HEK293T (cell line): ENCODE measurements around the gene SLC9A8.

Experiments used
- CTCF ChIA-PET: fragments of 350-600 bp; formaldehyde crosslinking; extraction: SDS; loops from one replicate; lab custom pipeline; 2021; ENCODE audit warnings: antibody characterized with exemption, inconsistent platforms; lab: Yijun Ruan, JAX
- POLR2A ChIA-PET: fragments of 350-600 bp; formaldehyde crosslinking; extraction: SDS; loops from one replicate; lab custom pipeline; 2020; ENCODE audit warnings: antibody characterized with exemption, inconsistent platforms; lab: Yijun Ruan, JAX
- DNase-seq: peaks from one replicate; pipeline ENCODE4 v3.0.0; 2012; ENCODE audit warnings: mixed read lengths; ENCODE audit errors: extremely low spot score
- ARNT ChIP-seq: fragments of 450-650 bp; IDR thresholded peaks from 2 replicates; pipeline ENCODE4 v1.6.1; 2017; ENCODE audit warnings: mild to moderate bottlenecking
- BHLHE40 ChIP-seq: fragments of 450-650 bp; IDR thresholded peaks from 2 replicates; pipeline ENCODE4 v1.6.1; 2016; ENCODE audit warnings: mild to moderate bottlenecking, moderate library complexity, borderline replicate concordance
- CTBP1 ChIP-seq: fragments of 450-650 bp; IDR thresholded peaks from 2 replicates; pipeline ENCODE4 v1.6.1; 2016; ENCODE audit warnings: borderline replicate concordance
- ELF4 ChIP-seq: fragments of 450-650 bp; IDR thresholded peaks from 2 replicates; pipeline ENCODE4 v1.6.1; 2017; ENCODE audit warnings: antibody characterized with exemption
- FOXA1 ChIP-seq: fragments of 450-650 bp; IDR thresholded peaks from 2 replicates; pipeline ENCODE4 v1.6.1; 2016; ENCODE audit warnings: mild to moderate bottlenecking
- FOXK2 ChIP-seq: fragments of 450-650 bp; IDR thresholded peaks from 2 replicates; pipeline ENCODE4 v1.6.1; 2016; ENCODE audit warnings: mild to moderate bottlenecking
- FOXM1 ChIP-seq: fragments of 450-650 bp; IDR thresholded peaks from 2 replicates; pipeline ENCODE4 v1.6.1; 2017; ENCODE audit warnings: mild to moderate bottlenecking, borderline replicate concordance
- HDGF ChIP-seq: fragments of 450-650 bp; IDR thresholded peaks from 2 replicates; pipeline ENCODE4 v1.6.1; 2017; ENCODE audit warnings: antibody characterized with exemption, borderline replicate concordance
- L3MBTL2 ChIP-seq: fragments of 450-650 bp; conservative IDR thresholded peaks from 2 replicates; pipeline ENCODE4 v1.6.1; 2016; ENCODE audit warnings: mild to moderate bottlenecking
- LEF1 ChIP-seq: fragments of 450-650 bp; IDR thresholded peaks from 2 replicates; pipeline ENCODE4 v1.6.1; 2017; ENCODE audit warnings: mild to moderate bottlenecking, borderline replicate concordance
- NFRKB ChIP-seq: fragments of 450-650 bp; IDR thresholded peaks from 2 replicates; pipeline ENCODE4 v1.6.1; 2016; ENCODE audit warnings: mild to moderate bottlenecking, moderate library complexity
- PKNOX1 ChIP-seq: fragments of 450-650 bp; IDR thresholded peaks from 2 replicates; pipeline ENCODE4 v1.6.1; 2016
- SP1 ChIP-seq: fragments of 450-650 bp; IDR thresholded peaks from 2 replicates; pipeline ENCODE4 v1.6.1; 2017
- SUZ12 ChIP-seq: fragments of 450-650 bp; IDR thresholded peaks from 2 replicates; pipeline ENCODE4 v1.6.1; 2016; ENCODE audit warnings: mild to moderate bottlenecking
- TARDBP ChIP-seq: fragments of 450-650 bp; IDR thresholded peaks from 2 replicates; pipeline ENCODE4 v1.6.1; 2016
- ZNF384 ChIP-seq: fragments of 450-650 bp; IDR thresholded peaks from 2 replicates; pipeline ENCODE4 v1.6.1; 2016

The SLC9A8 gene

GRCh38 chr20:49924247-49924646 lies 111.6 kb downstream of the SLC9A8 start:
- CTCF ChIA-PET: interaction anchor here (1.7 kb wide), 1 partner anchor 14 kb away, joined by 4 read pairs; no protein-coding TSS in a partner anchor

GRCh38 chr20:49925901-49926454 lies 113.3 kb downstream of the SLC9A8 start:
- CTCF ChIA-PET: interaction anchor here (1.7 kb wide), 1 partner anchor 15 kb away, joined by 4 read pairs; no protein-coding TSS in a partner anchor
- POLR2A ChIA-PET: no interaction called here

More at GRCh38 chr20:49924247-49924646, 111.6 kb downstream of the SLC9A8 start:
- TF ChIP-seq PKNOX1 (no peak), BHLHE40 (no peak), SUZ12 (no peak), ARNT (no peak)
- POLR2A ChIA-PET: interaction anchor here (1.4 kb wide), 1 partner anchor 8 kb away, joined by 4 read pairs; the partner anchor contains the start of gene SPATA2
- no peak for DNase-seq

GRCh38 chr20:49928411-49929141 lies 115.9 kb downstream of the SLC9A8 start:
- TF ChIP-seq PKNOX1 (0 out of 2 replicates have a peak, but pooled peaks have one; percentile 1), ARNT (no peak), L3MBTL2 (no peak; the same call in 1 of the 2 replicates), FOXK2 (no peak)
- POLR2A ChIA-PET: no interaction called here
- CTCF ChIA-PET: no interaction called here
- peak; percentile 80 for DNase-seq

More at GRCh38 chr20:49925901-49926454, 113.3 kb downstream of the SLC9A8 start:
- DNase-seq: no peak
- TF ChIP-seq BHLHE40 (no peak), SUZ12 (no peak), PKNOX1 (no peak), L3MBTL2 (no peak), ZNF384 (no peak), FOXA1 (no peak), NFRKB (no peak), FOXM1 (no peak)

- ChIA-PET CTCF (no interaction called here), POLR2A (no interaction called here)
- no peak for TF ChIP-seq SP1
- no peak for TF ChIP-seq NFRKB
- no peak for TF ChIP-seq PKNOX1
- TF ChIP-seq BHLHE40: no peak
- TF ChIP-seq SUZ12: no peak
- TF ChIP-seq TARDBP: no peak
- TF ChIP-seq FOXK2: no peak
- TF ChIP-seq ZNF384: no peak
- no peak for TF ChIP-seq ELF4
- no peak for TF ChIP-seq L3MBTL2
- TF ChIP-seq LEF1: no peak
- TF ChIP-seq HDGF: no peak
- no peak for TF ChIP-seq FOXA1
- TF ChIP-seq FOXM1: no peak
- TF ChIP-seq ARNT: no peak
- TF ChIP-seq CTBP1: no peak
- no peak for DNase-seq
Measured at GRCh38 chr20:49929142-49929494, 116.5 kb downstream of the SLC9A8 start.

GRCh38 chr20:49935746-49936152 lies 123.1 kb downstream of the SLC9A8 start:
- ChIA-PET POLR2A (interaction anchor here (0.8 to 1.3 kb wide), 2 partner anchors 9 to 22 kb away, joined by 3 read pairs; no protein-coding TSS in a partner anchor), CTCF (interaction anchor here (0.6 kb wide), 1 partner anchor 100 kb away, joined by 3 read pairs; no protein-coding TSS in a partner anchor)
- no peak for DNase-seq
- TF ChIP-seq L3MBTL2 (peak; percentile 55), LEF1 (no peak)
